HL-60 (cell line): ENCODE data around the gene G3BP2.

Source experiments
- DNase-seq, 2 experiments: peaks; one replicate each; pipeline ENCODE4 v3.0.0-alpha.2; 2010 to 2020; ENCODE audit warnings: low read depth in 1 of 2, low spot score in 1 of 2
- H3K27ac ChIP-seq: fragments of 250-450 bp; sonication (Bioruptor Pico); replicated peaks from 2 replicates; pipeline ENCODE4 v1.5.1; 2020; ENCODE audit warnings: mild to moderate bottlenecking, moderate library complexity
- H3K27me3 ChIP-seq: fragments of 250-450 bp; sonication (Bioruptor Pico); 2 replicates; pipeline ENCODE4 v1.5.1; 2021; ENCODE audit warnings: mild to moderate bottlenecking, moderate library complexity; ENCODE audit not compliant: insufficient read depth, poor library complexity, severe bottlenecking
- H3K4me3 ChIP-seq: replicated peaks from 2 replicates; pipeline ENCODE4 v1.5.1; 2011; ENCODE audit warnings: mild to moderate bottlenecking, control low read depth, low read length; ENCODE audit not compliant: insufficient read depth
- CTCF ChIP-seq: IDR thresholded peaks from one replicate; pipeline ENCODE4 v1.5.1; 2011; ENCODE audit warnings: low read length, control low read depth, inconsistent platforms; ENCODE audit not compliant: insufficient read depth
- GABPA ChIP-seq: IDR thresholded peaks from 2 replicates; pipeline ENCODE4 v1.6.1; 2012; ENCODE audit warnings: low read depth
- POLR2AphosphoS5 ChIP-seq: IDR thresholded peaks from 2 replicates; pipeline ENCODE4 v1.6.1; 2012; ENCODE audit warnings: low read depth
- REST ChIP-seq: IDR thresholded peaks from 2 replicates; pipeline ENCODE4 v1.6.1; 2012; ENCODE audit warnings: low read depth; ENCODE audit not compliant: insufficient replicate concordance
- SPI1 ChIP-seq: IDR thresholded peaks from 2 replicates; pipeline ENCODE4 v1.6.1; 2012; ENCODE audit warnings: low read depth, mild to moderate bottlenecking, borderline replicate concordance

The G3BP2 gene

DNA sequence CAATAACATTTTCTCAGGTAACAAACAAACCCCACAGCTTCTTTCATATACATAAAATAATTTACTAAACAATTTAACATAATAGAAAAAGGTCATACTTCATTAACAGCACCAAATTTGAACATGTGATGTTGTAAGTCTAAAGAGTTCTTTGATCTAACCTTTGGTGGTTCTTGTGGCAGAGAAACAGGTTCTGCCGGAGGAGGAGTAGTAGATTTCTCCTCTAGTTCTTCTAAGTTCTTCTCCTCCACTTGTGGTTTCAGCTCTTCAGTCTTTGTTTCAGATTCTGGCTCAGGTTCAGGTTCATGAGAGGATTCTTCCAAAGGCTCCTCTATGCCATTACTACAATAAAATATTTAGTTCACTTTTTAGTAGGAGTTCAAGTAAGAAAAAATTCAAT lies 18.3 kb downstream of the G3BP2 start:
- Histone ChIP-seq H3K27me3 (no peaks in the 10 kb centered on the region), H3K27ac (0 out of 2 replicates have a peak overlapping the region, but pooled peaks have one; percentile 14), H3K4me3 (no peak overlapping the region)
- TF ChIP-seq CTCF: no peak
- TF ChIP-seq POLR2AphosphoS5: no peak
- TF ChIP-seq REST: no peak
- TF ChIP-seq SPI1: no peak
- TF ChIP-seq GABPA: no peak
- no peak for DNase-seq

GRCh38 chr4:75653845-75654503 lies 19.2 kb downstream of the G3BP2 start:
- Histone ChIP-seq H3K27me3 (no peaks in the 10 kb centered on the region), H3K27ac (no peak overlapping the region), H3K4me3 (no peak overlapping the region)
- TF ChIP-seq REST (no peak), SPI1 (no peak), CTCF (no peak), POLR2AphosphoS5 (no peak), GABPA (no peak)
- DNase-seq: no peak

GRCh38 chr4:75644095-75644494 lies 29.1 kb downstream of the G3BP2 start:
- TF ChIP-seq POLR2AphosphoS5 (no peak), REST (no peak), CTCF (no peak), SPI1 (peak; percentile 81; the same call in 1 of the 2 replicates), GABPA (no peak)
- Histone ChIP-seq H3K27me3 (no peaks in the 10 kb centered on the region), H3K4me3 (no peak overlapping the region), H3K27ac (peak overlapping the region; percentile 10; the same call in 1 of the 2 replicates)
- DNase-seq: peak in 1 of 2 experiments; percentile 33
